ENCODE data around the gene NFS1. TPM values are rescaled to one million over a fixed set of nuclear protein-coding genes. Genes with fewer than 3 reads are reported as not detected.
"Not testable (repeated sequence)": the region's sequence is repeated elsewhere in the genome, so short reads cannot be mapped to it uniquely, and the experiment has no call there.

Gene NFS1
- total RNA-seq, 1 experiment from 2014 or later = 44.6 TPM

DNA sequence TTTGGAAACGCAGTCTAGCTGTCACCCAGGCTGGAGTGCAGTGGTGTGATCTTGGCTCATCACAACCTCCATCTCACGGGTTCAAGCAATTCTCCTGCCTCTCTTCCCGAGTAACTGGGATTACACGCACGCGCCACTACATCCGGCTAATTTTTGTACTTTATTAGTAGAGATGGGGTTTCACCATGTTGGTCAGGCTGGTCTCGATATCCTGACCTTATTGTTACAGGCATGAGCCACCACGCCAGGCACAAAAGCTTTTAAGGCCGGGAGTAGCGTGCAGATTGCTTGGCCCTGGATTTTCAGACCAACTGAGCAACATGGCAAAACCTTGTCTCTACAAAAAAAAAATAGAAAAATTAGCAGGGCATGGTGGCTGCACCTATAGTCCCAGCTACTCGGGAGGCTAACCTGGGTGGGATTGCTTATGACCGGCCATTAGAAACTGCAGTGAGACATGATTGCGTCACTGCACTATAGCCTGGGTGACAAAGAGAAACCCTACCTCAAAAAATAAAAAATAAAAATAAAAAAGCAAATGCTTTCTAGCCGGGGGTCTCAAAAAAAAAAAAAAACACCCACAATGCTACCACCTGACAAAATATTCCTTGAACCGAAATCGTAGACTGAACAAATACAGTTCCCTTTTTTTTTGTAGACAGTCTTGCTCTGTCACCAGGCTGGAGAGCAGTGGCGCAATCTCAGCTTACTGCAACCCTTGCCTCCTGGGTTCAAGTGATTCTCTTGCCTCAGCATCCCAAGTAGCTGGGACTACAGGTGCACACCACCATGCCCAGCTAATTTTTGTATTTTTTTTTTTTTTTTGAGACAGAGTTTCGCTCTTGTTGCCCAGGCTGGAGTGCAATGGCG, 27.9 kb upstream of the NFS1 start:
- H3K4me3 Mint-ChIP-seq (ENCODE audit: low read depth, unreplicated experiment) = no peak overlapping the region
- H3K4me1 Mint-ChIP-seq (ENCODE audit: low read depth, unreplicated experiment) = peaks cover 7% of the 10 kb centered on the region
- no peak for TF ChIP-seq CTCF (IDR thresholded peaks at IDR 0.05; ENCODE audit: unreplicated experiment)
- H3K27ac Mint-ChIP-seq (ENCODE audit: unreplicated experiment) = peak overlapping the region; percentile 47
- DNase-seq = no peak
- BruUV-seq (replicated peaks) = no TSS peak
- CTCF ChIA-PET = interaction anchor here (1.0 to 2.1 kb wide), 2 partner anchors 13 to 19 kb away, joined by 3 to 4 read pairs; no protein-coding TSS in a partner anchor
- H3K9me3 Mint-ChIP-seq (ENCODE audit: low read depth, unreplicated experiment) = no peaks in the 10 kb centered on the region
- H3K27me3 Mint-ChIP-seq (ENCODE audit: unreplicated experiment) = no peaks in the 10 kb centered on the region
- peaks cover 96% of the 10 kb centered on the region for H3K36me3 Mint-ChIP-seq (ENCODE audit: insufficient read depth, unreplicated experiment)
- intact Hi-C loops (cut with micrococcal nuclease; ENCODE audit: unreplicated experiment) = no loop called here

- no peak for TF ChIP-seq CTCF (IDR thresholded peaks at IDR 0.05; ENCODE audit: unreplicated experiment)
- peak overlapping the region; percentile 30 for H3K27ac Mint-ChIP-seq (ENCODE audit: unreplicated experiment)
- no peaks in the 10 kb centered on the region for H3K27me3 Mint-ChIP-seq (ENCODE audit: unreplicated experiment)
These were observed 25.4 kb upstream of the NFS1 start for GRCh38 chr20:35724321-35725230.

GRCh38 chr20:35723652-35724320, 24.6 kb upstream of the NFS1 start:
- H3K36me3 Mint-ChIP-seq (ENCODE audit: insufficient read depth, unreplicated experiment) = peaks cover 96% of the 10 kb centered on the region
- H3K27ac Mint-ChIP-seq (ENCODE audit: unreplicated experiment) = peak overlapping the region; percentile 30
- H3K4me1 Mint-ChIP-seq (ENCODE audit: low read depth, unreplicated experiment); intact Hi-C loops (cut with micrococcal nuclease; ENCODE audit: unreplicated experiment); DNase-seq; H3K27me3 Mint-ChIP-seq (ENCODE audit: unreplicated experiment); BruUV-seq (replicated peaks); H3K4me3 Mint-ChIP-seq (ENCODE audit: low read depth, unreplicated experiment); H3K9me3 Mint-ChIP-seq (ENCODE audit: low read depth, unreplicated experiment): not testable (repeated sequence)
- CTCF ChIA-PET = interaction anchor here (0.5 to 1.3 kb wide), 3 partner anchors 13 to 16 kb away, joined by 3 read pairs; no protein-coding TSS in a partner anchor

More at GRCh38 chr20:35724321-35725230, 25.4 kb upstream of the NFS1 start:
- CTCF ChIA-PET = interaction anchor here (0.5 to 1.3 kb wide), 3 partner anchors 12 to 17 kb away, joined by 3 read pairs; no protein-coding TSS in a partner anchor
- H3K36me3 Mint-ChIP-seq (ENCODE audit: insufficient read depth, unreplicated experiment) = peaks cover 96% of the 10 kb centered on the region
- peaks cover under 1% of the 10 kb centered on the region for H3K4me1 Mint-ChIP-seq (ENCODE audit: low read depth, unreplicated experiment)
- no TSS peak for BruUV-seq (replicated peaks)
- intact Hi-C loops (cut with micrococcal nuclease; ENCODE audit: unreplicated experiment) = no loop called here
- no peaks in the 10 kb centered on the region for H3K9me3 Mint-ChIP-seq (ENCODE audit: low read depth, unreplicated experiment)
- H3K4me3 Mint-ChIP-seq (ENCODE audit: low read depth, unreplicated experiment) = no peak overlapping the region
- no peak for DNase-seq

DNA sequence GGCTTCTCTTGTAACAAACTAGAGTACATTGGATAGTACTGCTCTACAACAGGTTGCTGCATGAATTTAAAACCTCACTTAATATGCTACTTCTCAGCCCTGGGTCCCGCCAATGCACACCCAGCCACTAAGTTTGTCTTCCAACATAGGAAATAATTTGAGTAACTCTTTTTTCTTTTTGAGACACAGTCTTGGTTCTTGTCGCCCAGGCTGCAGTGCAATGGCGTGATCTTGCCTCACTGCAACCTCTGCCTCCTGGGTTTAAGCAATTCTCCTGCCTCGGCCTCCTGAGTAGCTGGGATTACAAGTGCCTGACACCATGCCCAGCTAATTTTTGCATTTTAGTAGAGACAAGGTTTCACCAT, 24.1 kb upstream of the NFS1 start:
- not testable (repeated sequence) for H3K4me1 Mint-ChIP-seq (ENCODE audit: low read depth, unreplicated experiment)

DNA sequence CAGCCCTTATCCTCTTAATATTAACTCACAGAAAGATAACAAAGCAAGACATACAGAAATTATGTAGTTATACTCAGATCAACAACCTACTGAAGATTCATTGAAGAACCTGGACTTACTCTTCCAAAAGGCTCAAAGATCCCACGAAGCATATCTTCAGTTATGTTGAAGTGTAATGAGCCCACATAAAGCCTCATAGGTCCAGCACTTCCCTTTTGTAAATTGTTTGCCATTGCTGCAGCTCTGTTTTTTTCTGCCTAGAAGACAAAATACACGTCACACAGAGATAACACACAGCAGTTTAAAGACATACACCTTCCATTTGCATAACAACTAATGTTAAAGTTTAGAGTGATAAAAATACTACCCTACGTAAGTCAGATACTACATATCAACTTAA, 22.5 kb upstream of the NFS1 start:
- Mint-ChIP-seq H3K27me3 (ENCODE audit: unreplicated experiment) (no peaks in the 10 kb centered on the region), H3K27ac (ENCODE audit: unreplicated experiment) (no peak overlapping the region), H3K9me3 (ENCODE audit: low read depth, unreplicated experiment) (no peaks in the 10 kb centered on the region), H3K4me3 (ENCODE audit: low read depth, unreplicated experiment) (no peak overlapping the region), H3K36me3 (ENCODE audit: insufficient read depth, unreplicated experiment) (peaks cover 100% of the 10 kb centered on the region), H3K4me1 (ENCODE audit: low read depth, unreplicated experiment) (no peaks in the 10 kb centered on the region)
- BruUV-seq (replicated peaks) = no TSS peak
- no peak for DNase-seq
- CTCF ChIA-PET = no interaction called here
- no peak for TF ChIP-seq CTCF (IDR thresholded peaks at IDR 0.05; ENCODE audit: unreplicated experiment)
- intact Hi-C loops (cut with micrococcal nuclease; ENCODE audit: unreplicated experiment) = no loop called here

More for the DNA sequence above, 24.1 kb upstream of the NFS1 start:
- H3K27ac Mint-ChIP-seq (ENCODE audit: unreplicated experiment); intact Hi-C loops (cut with micrococcal nuclease; ENCODE audit: unreplicated experiment); BruUV-seq (replicated peaks); H3K4me3 Mint-ChIP-seq (ENCODE audit: low read depth, unreplicated experiment); DNase-seq; H3K9me3 Mint-ChIP-seq (ENCODE audit: low read depth, unreplicated experiment); H3K27me3 Mint-ChIP-seq (ENCODE audit: unreplicated experiment): not testable (repeated sequence)
- CTCF ChIA-PET = interaction anchor here (1.3 kb wide), 1 partner anchor 15 kb away, joined by 3 read pairs; no protein-coding TSS in a partner anchor
- H3K36me3 Mint-ChIP-seq (ENCODE audit: insufficient read depth, unreplicated experiment) = peaks cover 98% of the 10 kb centered on the region

Measured in Calu3 (cell line).